Measurements from ENCODE around the gene EREG.

Gene EREG

GRCh38 chr4:74386159-74386558 lies 21.2 kb downstream of the EREG start:
- DNase-seq (ENCODE audit: insufficient read length, low spot score) (no peak), FAIRE-seq (no peak)
- TF ChIP-seq CTCF (IDR thresholded peaks at IDR 0.05; ENCODE audit: insufficient read depth, missing control alignments) = no peak

- DNase-seq (ENCODE audit: insufficient read length, low spot score) (no peak), FAIRE-seq (no peak)
- no peak for TF ChIP-seq CTCF (IDR thresholded peaks at IDR 0.05; ENCODE audit: insufficient read depth, missing control alignments)
Measured at GRCh38 chr4:74387790-74388189, 22.8 kb downstream of the EREG start.

- FAIRE-seq (no peak), DNase-seq (ENCODE audit: insufficient read length, low spot score) (no peak)
- no peak for TF ChIP-seq CTCF (IDR thresholded peaks at IDR 0.05; ENCODE audit: insufficient read depth, missing control alignments)
Measured at GRCh38 chr4:74389494-74389893, 24.5 kb downstream of the EREG start.

- DNase-seq (ENCODE audit: insufficient read length, low spot score) (no peak), FAIRE-seq (no peak)
- TF ChIP-seq CTCF (IDR thresholded peaks at IDR 0.05; ENCODE audit: insufficient read depth, missing control alignments) = no peak
Measured at GRCh38 chr4:74390677-74391076, 25.7 kb downstream of the EREG start.

GRCh38 chr4:74391346-74391745 lies 26.4 kb downstream of the EREG start:
- FAIRE-seq (no peak), DNase-seq (ENCODE audit: insufficient read length, low spot score) (no peak)
- TF ChIP-seq CTCF (IDR thresholded peaks at IDR 0.05; ENCODE audit: insufficient read depth, missing control alignments) = no peak

GRCh38 chr4:74391890-74392475 lies 27.0 kb downstream of the EREG start:
- DNase-seq (ENCODE audit: insufficient read length, low spot score) = no peak
- FAIRE-seq = no peak
- no peak for TF ChIP-seq CTCF (IDR thresholded peaks at IDR 0.05; ENCODE audit: insufficient read depth, missing control alignments)

- TF ChIP-seq CTCF (IDR thresholded peaks at IDR 0.05; ENCODE audit: insufficient read depth, missing control alignments) = no peak
- FAIRE-seq = no peak
- no peak for DNase-seq (ENCODE audit: insufficient read length, low spot score)
Measured at GRCh38 chr4:74394476-74395136, 29.7 kb downstream of the EREG start.

All from D721Med (cell line).